Endodermal cell (in vitro differentiated cells): ENCODE results near the gene OR10H1. TPM values are rescaled to one million over a fixed set of nuclear protein-coding genes. Genes with fewer than 3 reads are reported as not detected.

Experiments
- DNase-seq: peaks from one replicate; pipeline ENCODE4 v3.0.0-alpha.2; 2017
- H3K27ac ChIP-seq: 2 replicates; pipeline ENCODE4 v1.5.1; 2013; ENCODE audit warnings: mild to moderate bottlenecking, low read depth, low read length, moderate library complexity
- H3K27me3 ChIP-seq: 2 replicates; pipeline ENCODE4 v1.6.1; 2013; ENCODE audit warnings: mild to moderate bottlenecking, low read length, moderate library complexity; ENCODE audit not compliant: insufficient read depth, control insufficient read depth, poor library complexity, severe bottlenecking
- H3K36me3 ChIP-seq: 2 replicates; pipeline ENCODE4 v1.7.0; 2013; ENCODE audit warnings: mild to moderate bottlenecking, low read length, moderate library complexity; ENCODE audit not compliant: control insufficient read depth, insufficient read depth
- H3K4me1 ChIP-seq: one replicate; pipeline ENCODE4 v1.7.0; 2013; ENCODE audit warnings: low read length; ENCODE audit not compliant: control insufficient read depth, insufficient read depth
- H3K4me3 ChIP-seq: 2 replicates; pipeline ENCODE4 v1.5.1; 2013; ENCODE audit warnings: mild to moderate bottlenecking, low read length, moderate library complexity
- H3K9ac ChIP-seq: 2 replicates; pipeline ENCODE4 v1.6.1; 2013; ENCODE audit warnings: mild to moderate bottlenecking, low read length, moderate library complexity; ENCODE audit not compliant: poor library complexity, severe bottlenecking; ENCODE audit errors: extremely low read depth
- H3K9me3 ChIP-seq: 2 replicates; pipeline ENCODE4 v1.6.1; 2013; ENCODE audit warnings: mild to moderate bottlenecking, low read length, moderate library complexity; ENCODE audit not compliant: control insufficient read depth
- H3K27ac Mint-ChIP-seq: 2 replicates; pipeline ENCODE4 v1.8.0; 2020; ENCODE audit warnings: mixed read lengths
- H3K27me3 Mint-ChIP-seq: 2 replicates; pipeline ENCODE4 v1.8.0; 2021; ENCODE audit warnings: mild to moderate bottlenecking, mixed read lengths; ENCODE audit not compliant: insufficient read depth
- H3K36me3 Mint-ChIP-seq: 2 replicates; pipeline ENCODE4 v1.8.0; 2020; ENCODE audit warnings: low read depth, mixed read lengths
- H3K4me1 Mint-ChIP-seq: 2 replicates; pipeline ENCODE4 v1.8.0; 2020; ENCODE audit warnings: mixed read lengths
- H3K4me3 Mint-ChIP-seq: 2 replicates; pipeline ENCODE4 v1.8.0; 2020; ENCODE audit warnings: mild to moderate bottlenecking, moderate library complexity, mixed read lengths
- H3K9me3 Mint-ChIP-seq: 2 replicates; pipeline ENCODE4 v1.8.0; 2020; ENCODE audit warnings: mild to moderate bottlenecking, mixed read lengths
- CTCF ChIP-seq: fragments of 200-600 bp; sonication (generic); conservative IDR thresholded peaks from 2 replicates; pipeline ENCODE4 v1.5.0; 2021; ENCODE audit warnings: antibody characterized with exemption, mild to moderate bottlenecking
- WGBS, 2 experiments: methylation state at CpG; one replicate each; pipeline versions ENCODE4 v1.1.5 to v1.1.7; 2013; ENCODE audit warnings: missing lambda C conversion rate in 2 of 2, mixed read lengths in 1 of 2; ENCODE audit not compliant: insufficient coverage in 1 of 2, insufficient read length in 1 of 2; 5-methylcytosine and 5-hydroxymethylcytosine counted together
- total RNA-seq, 2 donors: library from RNA; stranded (reverse); fragmentation: NEBNext Ultra II Directional in 1 of 2; extraction: Animal tissue kit (Norgen Biotek cat#: 25700) in 1 of 2; gene quantifications; 2 replicates in 1 of 2; 3 replicates in 1 of 2; pipeline ENCODE4 v1.2.1, GENCODE V29; 2021

OR10H1 gene
- total RNA-seq, 2 donors from 2014 or later: 0.09 TPM; not detected in 1

GRCh38 chr19:15769586-15769985 is 45.9 kb downstream of the OR10H1 start:
- Mint-ChIP-seq H3K9me3 (peaks cover 97% of the 10 kb centered on the region), H3K27me3 (no peaks in the 10 kb centered on the region), H3K36me3 (peaks cover 2% of the 10 kb centered on the region)

GRCh38 chr19:15759962-15760565 is 55.4 kb downstream of the OR10H1 start:
- WGBS, 2 experiments: 84% methylated on average over 20 to 28 of the region's 28 CpGs
- peaks cover 90% of the 10 kb centered on the region for H3K9me3 Mint-ChIP-seq
- H3K27me3 ChIP-seq: no peaks in the 10 kb centered on the region
- no peaks in the 10 kb centered on the region for H3K4me1 ChIP-seq
- no peak overlapping the region for H3K4me3 ChIP-seq
- H3K9me3 ChIP-seq: peaks cover 73% of the 10 kb centered on the region
- H3K9ac ChIP-seq: no peak overlapping the region
- no peaks in the 10 kb centered on the region for H3K4me1 Mint-ChIP-seq
- H3K27me3 Mint-ChIP-seq: no peaks in the 10 kb centered on the region
- no peak overlapping the region for H3K4me3 Mint-ChIP-seq
- H3K27ac Mint-ChIP-seq: no peak overlapping the region
- H3K27ac ChIP-seq: no peak overlapping the region
- DNase-seq: no peak
- H3K36me3 Mint-ChIP-seq: no peaks in the 10 kb centered on the region
- no peaks in the 10 kb centered on the region for H3K36me3 ChIP-seq
- TF ChIP-seq CTCF: no peak

More at GRCh38 chr19:15769586-15769985, 45.9 kb downstream of the OR10H1 start:
- no peak overlapping the region for H3K9ac ChIP-seq
- no peak overlapping the region for H3K4me3 ChIP-seq
- no peak overlapping the region for H3K27ac Mint-ChIP-seq
- no peak overlapping the region for H3K4me3 Mint-ChIP-seq
- H3K4me1 ChIP-seq: no peaks in the 10 kb centered on the region
- H3K27ac ChIP-seq: no peak overlapping the region
- H3K4me1 Mint-ChIP-seq: no peaks in the 10 kb centered on the region
- H3K27me3 ChIP-seq: no peaks in the 10 kb centered on the region
- TF ChIP-seq CTCF: no peak
- H3K9me3 ChIP-seq: peaks cover 83% of the 10 kb centered on the region
- WGBS, 2 experiments: 74 to 86% methylated on average over 5 to 6 of the region's 6 CpGs
- no peaks in the 10 kb centered on the region for H3K36me3 ChIP-seq
- no peak for DNase-seq

- H3K4me1 Mint-ChIP-seq: no peaks in the 10 kb centered on the region
- DNase-seq: no peak
- WGBS, 2 experiments: 50 to 61% methylated on average over 2 of the region's 2 CpGs
- H3K9me3 Mint-ChIP-seq: peaks cover 95% of the 10 kb centered on the region
- H3K4me1 ChIP-seq: no peaks in the 10 kb centered on the region
- H3K4me3 Mint-ChIP-seq: no peak overlapping the region
- no peak overlapping the region for H3K4me3 ChIP-seq
- H3K9me3 ChIP-seq: peaks cover 72% of the 10 kb centered on the region
- H3K36me3 Mint-ChIP-seq: no peaks in the 10 kb centered on the region
- no peaks in the 10 kb centered on the region for H3K27me3 ChIP-seq
- no peaks in the 10 kb centered on the region for H3K36me3 ChIP-seq
- TF ChIP-seq CTCF: no peak
- no peaks in the 10 kb centered on the region for H3K27me3 Mint-ChIP-seq
- H3K9ac ChIP-seq: no peak overlapping the region
- no peak overlapping the region for H3K27ac ChIP-seq
- H3K27ac Mint-ChIP-seq: no peak overlapping the region
Observed at GRCh38 chr19:15758379-15758778, 57.1 kb downstream of the OR10H1 start.

Other genes starting within 250 kb of the OR10H1 start
- gene CYP4F8, start 200.4 kb downstream of the OR10H1 start, total RNA-seq: not detected
- gene CYP4F3, start 174.8 kb downstream of the OR10H1 start, total RNA-seq: not detected
- gene CYP4F12, start 142.6 kb downstream of the OR10H1 start, total RNA-seq: not detected
- not detected for gene OR10H2, start 87.6 kb downstream of the OR10H1 start, total RNA-seq
- gene OR10H3, start 77.7 kb downstream of the OR10H1 start, total RNA-seq: not detected
- not detected for gene OR10H5, start 28.0 kb downstream of the OR10H1 start, total RNA-seq
- gene CYP4F2, start 82.4 kb upstream of the OR10H1 start, total RNA-seq: not detected
- not detected for gene CYP4F11, start 118.9 kb upstream of the OR10H1 start, total RNA-seq
- not detected for gene OR10H4, start 133.3 kb upstream of the OR10H1 start, total RNA-seq